Measurements from ENCODE around the gene KRT31. TPM values are rescaled to one million over a fixed set of nuclear protein-coding genes. Genes with fewer than 3 reads are reported as not detected.

The KRT31 gene
- not detected in 2 replicates for total RNA-seq

GRCh38 chr17:41396996-41397660, at the start of gene KRT31:
TSS of gene KRT31 (minus strand) at chr17:41397608. CDS start at chr17:41397539, 69 bp downstream.

GRCh38 chr17:41440531-41441033, 43.2 kb upstream of the KRT31 start, which contains the start of gene KRT38:
TSS of gene KRT38 (minus strand) at chr17:41440983. CDS start at chr17:41440921, 62 bp downstream.

DNA sequence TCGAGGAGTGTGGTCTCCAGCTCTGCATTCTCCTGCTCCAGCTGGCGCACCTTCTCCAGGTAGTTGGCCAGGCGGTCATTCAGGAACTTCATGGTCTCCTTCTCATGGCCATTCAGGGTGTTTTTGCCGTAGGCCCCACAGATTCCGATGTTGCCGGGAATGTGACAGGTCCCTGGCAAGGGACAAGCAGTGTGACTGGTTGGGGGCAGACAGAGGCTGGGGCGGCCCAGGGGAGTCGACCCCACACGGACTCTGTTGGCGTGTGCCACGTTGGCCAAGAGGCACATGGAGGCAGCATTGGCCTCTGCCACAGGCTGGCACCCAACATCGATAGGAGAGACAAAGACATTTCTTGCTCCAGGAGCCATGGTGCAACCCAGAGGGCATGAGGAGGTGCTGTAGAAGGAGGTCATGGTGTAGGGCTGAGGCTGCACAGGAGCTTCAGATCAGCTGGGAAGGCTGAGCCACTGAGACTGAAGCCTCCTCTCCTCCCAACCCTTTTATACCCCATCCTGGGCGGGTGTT, 26.8 kb upstream of the KRT31 start, which contains the start of gene KRT37:
Gene KRT37, minus strand, starts transcription at position 475 of the 525 bp plus-strand sequence. Its CDS starts 62 bp downstream, at position 413.

GRCh38 chr17:41381943-41382342, 15.5 kb downstream of the KRT31 start, which contains the start of gene KRT34:
TSS of gene KRT34 (minus strand) at chr17:41382306. CDS start at chr17:41382246, 60 bp downstream.

GRCh38 chr17:41369713-41370112, 27.7 kb downstream of the KRT31 start, which contains the start of gene KRT33B:
TSS of gene KRT33B (minus strand) at chr17:41369813. CDS start at chr17:41369750, 63 bp downstream.

DNA sequence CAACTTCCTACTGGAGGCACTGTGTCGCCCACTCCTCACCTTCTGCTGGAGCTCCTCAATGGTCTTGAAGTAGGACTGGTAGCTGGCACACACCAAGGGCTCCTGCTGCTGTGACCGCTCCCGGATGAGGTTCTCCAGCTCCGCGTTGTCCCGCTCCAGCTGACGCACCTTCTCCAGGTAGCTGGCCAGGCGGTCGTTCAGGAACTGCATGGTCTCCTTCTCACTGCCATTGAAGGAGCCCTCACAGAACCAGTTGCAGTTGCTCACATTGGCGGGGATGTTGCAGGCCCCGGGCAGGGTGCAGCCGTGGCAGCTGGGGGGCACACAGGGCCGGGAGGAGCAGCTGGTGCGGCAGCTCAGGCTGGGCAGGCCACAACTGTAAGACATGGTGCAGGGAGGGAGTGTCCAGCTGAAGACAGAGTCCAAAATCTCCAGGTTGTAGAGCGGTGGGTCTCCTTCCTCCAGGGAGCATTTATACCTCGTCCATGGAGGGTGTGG, 47.0 kb downstream of the KRT31 start, which contains the start of gene KRT33A:
Gene KRT33A, minus strand, starts transcription at position 448 of the 498 bp plus-strand sequence. Its CDS starts 61 bp downstream, at position 387.

Other genes starting within 250 kb of the KRT31 start
- gene KRTAP4-5, start 247.8 kb downstream of the KRT31 start, total RNA-seq, result not detected in 2 replicates
- not detected in 2 replicates for gene KRTAP4-4, start 236.9 kb downstream of the KRT31 start, total RNA-seq
- gene KRTAP4-3, start 229.4 kb downstream of the KRT31 start, total RNA-seq, result not detected in 2 replicates
- not detected in 2 replicates for gene KRTAP4-2, start 219.4 kb downstream of the KRT31 start, total RNA-seq
- gene KRTAP4-1, start 212.7 kb downstream of the KRT31 start, total RNA-seq, result not detected in 2 replicates
- not detected in 2 replicates for gene KRTAP9-1, start 207.7 kb downstream of the KRT31 start, total RNA-seq
- gene KRTAP9-2, start 171.0 kb downstream of the KRT31 start, total RNA-seq, result not detected in 2 replicates
- not detected in 2 replicates for gene KRTAP9-3, start 165.2 kb downstream of the KRT31 start, total RNA-seq
- gene KRTAP9-8, start 159.6 kb downstream of the KRT31 start, total RNA-seq, result not detected in 2 replicates
- gene KRTAP9-4, start 147.9 kb downstream of the KRT31 start, total RNA-seq, result not detected in 2 replicates
- not detected in 2 replicates for gene KRTAP9-9, start 142.2 kb downstream of the KRT31 start, total RNA-seq
- not detected in 2 replicates for gene KRTAP9-6, start 132.2 kb downstream of the KRT31 start, total RNA-seq
- gene KRTAP9-7, start 121.9 kb downstream of the KRT31 start, total RNA-seq, result not detected in 2 replicates
- gene KRTAP29-1, start 94.8 kb downstream of the KRT31 start, total RNA-seq, result not detected in 2 replicates
- not detected in 2 replicates for gene KRTAP16-1, start 88.3 kb downstream of the KRT31 start, total RNA-seq
- not detected in 2 replicates for gene KRTAP17-1, start 81.9 kb downstream of the KRT31 start, total RNA-seq
- gene KRT33A, start 46.8 kb downstream of the KRT31 start, total RNA-seq, result not detected in 2 replicates
- 0.33 TPM in 1 of 2 replicates, not detected in the other for gene KRT33B, start 27.8 kb downstream of the KRT31 start, total RNA-seq
- 0.39 and 9.7 TPM in 2 replicates for gene KRT34, start 15.3 kb downstream of the KRT31 start, total RNA-seq
- gene KRT37, start 27.0 kb upstream of the KRT31 start, total RNA-seq, result not detected in 2 replicates
- gene KRT38, start 43.4 kb upstream of the KRT31 start, total RNA-seq, result not detected in 2 replicates
- gene KRT32, start 69.8 kb upstream of the KRT31 start, total RNA-seq, result not detected in 2 replicates
- gene KRT35, start 83.5 kb upstream of the KRT31 start, total RNA-seq, result not detected in 2 replicates
- gene KRT36, start 92.3 kb upstream of the KRT31 start, total RNA-seq, result not detected in 2 replicates
- gene KRT13, start 108.0 kb upstream of the KRT31 start, total RNA-seq, result under 0.01 and 2.5 TPM in 2 replicates
- gene KRT15, start 121.3 kb upstream of the KRT31 start, total RNA-seq, result 1.7 and 5.1 TPM in 2 replicates
- 6,370 and 8,085 TPM in 2 replicates for gene KRT19, start 130.7 kb upstream of the KRT31 start, total RNA-seq
- gene KRT9, start 174.5 kb upstream of the KRT31 start, total RNA-seq, result 0.39 and 0.87 TPM in 2 replicates
- 128 and 2,930 TPM in 2 replicates for gene KRT14, start 189.3 kb upstream of the KRT31 start, total RNA-seq
- gene KRT16, start 215.2 kb upstream of the KRT31 start, total RNA-seq, result 69.1 and 78.6 TPM in 2 replicates
- 1,476 and 3,292 TPM in 2 replicates for gene KRT17, start 227.0 kb upstream of the KRT31 start, total RNA-seq

All from placental epithelial cell (primary cell).